Measurements from ENCODE around the gene TBC1D1. TPM values are rescaled to one million over a fixed set of nuclear protein-coding genes. Genes with fewer than 3 reads are reported as not detected.

The TBC1D1 gene
- total and polyA plus RNA-seq, 2 donors (not counting 3 experiments of a cell fraction or from before 2014, with no cell fraction given): 63.5 to 116 TPM

DNA sequence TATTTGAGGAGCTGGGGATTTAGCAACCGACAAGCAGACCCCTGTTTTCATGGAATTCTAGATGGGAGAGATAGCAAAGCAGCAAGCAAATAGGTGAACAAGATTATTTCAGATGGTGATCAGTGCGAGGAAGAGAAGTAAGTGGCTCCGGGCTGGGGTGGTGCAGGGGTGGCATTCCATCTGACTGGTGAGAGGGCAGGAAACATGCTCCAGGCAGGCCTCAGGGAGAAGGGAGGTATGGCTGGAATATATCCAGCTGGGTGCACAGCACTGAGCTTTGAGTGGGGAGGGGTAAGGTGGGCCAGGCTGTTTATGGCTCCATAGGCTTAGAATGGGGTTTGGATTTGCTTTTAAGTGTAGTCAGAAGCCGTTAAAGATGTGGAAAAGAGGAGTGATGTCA is 90.5 kb downstream of the TBC1D1 start:
- FAIRE-seq: no peak
- Histone ChIP-seq H3K9me1 (replicated peaks; ENCODE audit: control insufficient read depth, extremely low read depth, insufficient read depth, low read length) (no peaks in the 10 kb centered on the region), H3K4me2 (ENCODE audit: insufficient read depth, low read length) (no peak overlapping the region), H3K27ac (ENCODE audit: insufficient read depth, low read depth, low read length) (no peak overlapping the region), H3K9ac (replicated peaks; ENCODE audit: extremely low read depth, insufficient read depth, low read length) (no peak overlapping the region), H3K4me3 (replicated peaks in 1 of 3; ENCODE audit: insufficient read depth in 1 of 3, low read depth in 1 of 3, low read length in 3 of 3) (no peak overlapping the region), H3K9me3 (replicated peaks; ENCODE audit: control insufficient read depth, insufficient read depth, low read length) (no peaks in the 10 kb centered on the region), H3K79me2 (ENCODE audit: control insufficient read depth, insufficient read depth, low read length) (peaks cover 41% of the 10 kb centered on the region), H4K20me1 (replicated peaks; ENCODE audit: control insufficient read depth, extremely low read depth, insufficient read depth, low read length) (no peaks in the 10 kb centered on the region), H3K4me1 (ENCODE audit: control insufficient read depth, extremely low read depth, insufficient read depth, low read length) (peaks cover 13% of the 10 kb centered on the region), H2AFZ (ENCODE audit: low read depth, low read length) (no peak overlapping the region), H3K27me3 (ENCODE audit: control insufficient read depth in 2 of 2, insufficient read depth in 2 of 2, low read length in 2 of 2) (no peaks in the 10 kb centered on the region), H3K36me3 (ENCODE audit: control insufficient read depth in 2 of 2, extremely low read depth in 1 of 2, insufficient read depth in 2 of 2, low read length in 2 of 2) (no peaks in the 10 kb centered on the region)
- POLR2A ChIA-PET: no interaction called here
- DNase-seq (ENCODE audit: low read depth, low spot score): no peak
- intact Hi-C loops (cut with micrococcal nuclease): no loop called here
- BruUV-seq (replicated peaks): no TSS peak
- dilution Hi-C loops (cut with MboI; ENCODE audit: extremely low pct_ligation_motif_present, low sequenced_read_pairs): no loop called here
- CTCF ChIA-PET: no interaction called here
- TF ChIP-seq GATA2 (IDR thresholded peaks at IDR 0.05; ENCODE audit: insufficient read depth, insufficient read length, low read depth, low read length): no peak
- TF ChIP-seq, protein P1, sequence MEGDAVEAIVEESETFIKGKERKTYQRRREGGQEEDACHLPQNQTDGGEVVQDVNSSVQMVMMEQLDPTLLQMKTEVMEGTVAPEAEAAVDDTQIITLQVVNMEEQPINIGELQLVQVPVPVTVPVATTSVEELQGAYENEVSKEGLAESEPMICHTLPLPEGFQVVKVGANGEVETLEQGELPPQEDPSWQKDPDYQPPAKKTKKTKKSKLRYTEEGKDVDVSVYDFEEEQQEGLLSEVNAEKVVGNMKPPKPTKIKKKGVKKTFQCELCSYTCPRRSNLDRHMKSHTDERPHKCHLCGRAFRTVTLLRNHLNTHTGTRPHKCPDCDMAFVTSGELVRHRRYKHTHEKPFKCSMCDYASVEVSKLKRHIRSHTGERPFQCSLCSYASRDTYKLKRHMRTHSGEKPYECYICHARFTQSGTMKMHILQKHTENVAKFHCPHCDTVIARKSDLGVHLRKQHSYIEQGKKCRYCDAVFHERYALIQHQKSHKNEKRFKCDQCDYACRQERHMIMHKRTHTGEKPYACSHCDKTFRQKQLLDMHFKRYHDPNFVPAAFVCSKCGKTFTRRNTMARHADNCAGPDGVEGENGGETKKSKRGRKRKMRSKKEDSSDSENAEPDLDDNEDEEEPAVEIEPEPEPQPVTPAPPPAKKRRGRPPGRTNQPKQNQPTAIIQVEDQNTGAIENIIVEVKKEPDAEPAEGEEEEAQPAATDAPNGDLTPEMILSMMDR (IDR thresholded peaks at IDR 0.05; ENCODE audit: extremely low read depth in 1 of 2, insufficient read depth in 1 of 2, low read depth in 1 of 2, low read length in 2 of 2): no peak
- TF ChIP-seq, protein P2, sequence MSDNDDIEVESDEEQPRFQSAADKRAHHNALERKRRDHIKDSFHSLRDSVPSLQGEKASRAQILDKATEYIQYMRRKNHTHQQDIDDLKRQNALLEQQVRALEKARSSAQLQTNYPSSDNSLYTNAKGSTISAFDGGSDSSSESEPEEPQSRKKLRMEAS (IDR thresholded peaks at IDR 0.05; ENCODE audit: insufficient read depth, insufficient read length): no peak
- TF ChIP-seq POLR2A (IDR thresholded peaks at IDR 0.05; ENCODE audit: low read depth, low read length): no peak
- no peak for TF ChIP-seq POLR2AphosphoS5 (IDR thresholded peaks at IDR 0.05; ENCODE audit: insufficient read depth, low read depth, low read length)
- no peak for TF ChIP-seq FOS (IDR thresholded peaks at IDR 0.05; ENCODE audit: borderline replicate concordance, insufficient read depth, low read length)

All from endothelial cell of umbilical vein (primary cell).